Endothelial cell of coronary artery (primary cell): ENCODE measurements around the gene DHX30. TPM values are rescaled to one million over a fixed set of nuclear protein-coding genes. Genes with fewer than 3 reads are reported as not detected.

Experiments used
- total RNA-seq: library from RNA; depleted of rRNA; stranded (reverse); fragments of >200 nt; gene quantifications from 2 replicates; pipeline ENCODE4 v1.2.3, GENCODE V29; 2014

Gene DHX30
- 69.8 and 70.8 TPM in 2 replicates for total RNA-seq

GRCh38 chr3:47802734-47803479 is at the start of gene DHX30:
TSS of gene DHX30 (plus strand) at chr3:47803138. CDS start at chr3:47810684, 7,546 bp downstream.

GRCh38 chr3:47781685-47782445 is 21.1 kb upstream of the DHX30 start, which contains the start of gene SMARCC1:
TSS of gene SMARCC1 (minus strand) at chr3:47781893. CDS start at chr3:47781797, 96 bp downstream.

Other genes with a start within 250 kb of the DHX30 start
- 0.45 and 0.47 TPM in 2 replicates for gene CSPG5, start 224.3 kb upstream of the DHX30 start, total RNA-seq
- gene SMARCC1, start 21.2 kb upstream of the DHX30 start, total RNA-seq: 35.5 and 44.9 TPM in 2 replicates
- gene MAP4, start 213.3 kb downstream of the DHX30 start, total RNA-seq: 56.0 and 83.9 TPM in 2 replicates